HFF-Myc (cell line): ENCODE data around the gene ADAMTS17.

Experiments used
- DNase-seq: peaks from one replicate; pipeline ENCODE4 v3.0.0-alpha.2; 2011; ENCODE audit warnings: low read depth; ENCODE audit errors: extremely low read depth
- H3K4me3 ChIP-seq: replicated peaks from 2 replicates; pipeline ENCODE4 v1.5.1; 2011; ENCODE audit warnings: low read depth, mild to moderate bottlenecking, control low read depth, low read length
- TF ChIP-seq, protein P1 (sequence below): IDR thresholded peaks from 2 replicates; pipeline ENCODE4 v1.5.1; 2012; ENCODE audit warnings: mild to moderate bottlenecking, low read depth, low read length, control low read depth; ENCODE audit errors: missing control alignments

The ADAMTS17 gene

DNA sequence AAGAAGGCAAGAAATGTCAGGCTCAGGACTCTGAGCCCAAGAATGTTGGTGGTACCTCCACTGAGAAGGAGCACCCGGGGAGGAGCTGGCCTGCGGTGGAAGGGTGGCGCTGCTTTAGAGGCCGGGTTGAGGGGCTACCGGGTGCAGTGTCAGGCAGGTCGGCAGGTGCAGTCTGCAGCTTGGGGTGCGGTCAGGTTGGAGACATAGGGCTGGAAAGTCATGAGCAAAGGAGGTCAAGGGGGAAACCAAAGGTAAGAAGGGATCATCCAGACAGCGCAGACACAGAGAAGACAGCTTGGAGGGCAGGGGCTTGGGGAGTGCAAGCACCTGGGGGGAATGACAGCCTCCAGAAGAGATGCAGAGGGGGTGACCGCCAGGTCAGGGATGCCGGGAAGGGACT, 334.2 kb downstream of the ADAMTS17 start:
- TF ChIP-seq, protein P1, sequence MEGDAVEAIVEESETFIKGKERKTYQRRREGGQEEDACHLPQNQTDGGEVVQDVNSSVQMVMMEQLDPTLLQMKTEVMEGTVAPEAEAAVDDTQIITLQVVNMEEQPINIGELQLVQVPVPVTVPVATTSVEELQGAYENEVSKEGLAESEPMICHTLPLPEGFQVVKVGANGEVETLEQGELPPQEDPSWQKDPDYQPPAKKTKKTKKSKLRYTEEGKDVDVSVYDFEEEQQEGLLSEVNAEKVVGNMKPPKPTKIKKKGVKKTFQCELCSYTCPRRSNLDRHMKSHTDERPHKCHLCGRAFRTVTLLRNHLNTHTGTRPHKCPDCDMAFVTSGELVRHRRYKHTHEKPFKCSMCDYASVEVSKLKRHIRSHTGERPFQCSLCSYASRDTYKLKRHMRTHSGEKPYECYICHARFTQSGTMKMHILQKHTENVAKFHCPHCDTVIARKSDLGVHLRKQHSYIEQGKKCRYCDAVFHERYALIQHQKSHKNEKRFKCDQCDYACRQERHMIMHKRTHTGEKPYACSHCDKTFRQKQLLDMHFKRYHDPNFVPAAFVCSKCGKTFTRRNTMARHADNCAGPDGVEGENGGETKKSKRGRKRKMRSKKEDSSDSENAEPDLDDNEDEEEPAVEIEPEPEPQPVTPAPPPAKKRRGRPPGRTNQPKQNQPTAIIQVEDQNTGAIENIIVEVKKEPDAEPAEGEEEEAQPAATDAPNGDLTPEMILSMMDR, result no peak
- no peak overlapping the region for H3K4me3 ChIP-seq
- no peak for DNase-seq

DNA sequence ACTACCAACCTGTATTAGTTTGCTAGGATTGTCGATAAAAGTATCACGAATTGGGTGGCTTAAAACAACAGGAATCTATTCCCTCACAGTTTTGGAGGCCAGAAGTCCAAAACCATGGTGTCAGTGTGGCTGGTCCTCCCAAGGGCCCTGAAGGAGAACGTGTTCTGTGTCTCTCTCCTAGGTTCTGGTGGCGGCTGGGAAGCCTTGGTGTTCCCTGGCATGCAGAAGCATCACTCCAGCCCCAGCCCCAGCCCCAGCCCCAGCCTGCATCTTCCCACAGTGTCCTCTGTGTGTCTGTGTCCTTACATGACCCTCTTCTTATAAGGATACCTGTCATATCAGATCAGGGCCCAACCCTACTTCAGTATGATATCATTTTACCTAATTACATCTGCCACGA, 336.1 kb downstream of the ADAMTS17 start:
- TF ChIP-seq, protein P1, result no peak
- no peak for DNase-seq
- no peak overlapping the region for H3K4me3 ChIP-seq

DNA sequence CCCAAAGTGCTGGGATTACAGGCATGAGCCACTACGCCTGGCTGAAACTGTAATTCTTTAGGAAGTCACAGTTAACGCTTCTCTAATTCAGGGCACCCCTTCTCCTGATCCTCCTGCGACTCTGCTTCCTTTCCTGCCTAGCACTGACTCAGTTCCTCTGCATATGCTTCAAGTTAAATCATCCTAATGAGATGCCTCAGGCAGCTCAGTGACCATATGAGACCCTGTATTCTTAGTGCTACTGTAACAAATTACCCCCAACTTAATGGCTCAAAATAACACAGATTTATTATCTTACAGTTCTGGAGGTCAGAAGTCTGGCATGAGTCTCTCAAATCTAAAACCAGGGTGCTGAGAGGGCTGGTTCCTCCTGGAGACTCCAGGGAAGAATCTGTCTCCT, 336.8 kb downstream of the ADAMTS17 start:
- TF ChIP-seq, protein P1, result no peak
- DNase-seq, result no peak
- H3K4me3 ChIP-seq, result no peak overlapping the region

DNA sequence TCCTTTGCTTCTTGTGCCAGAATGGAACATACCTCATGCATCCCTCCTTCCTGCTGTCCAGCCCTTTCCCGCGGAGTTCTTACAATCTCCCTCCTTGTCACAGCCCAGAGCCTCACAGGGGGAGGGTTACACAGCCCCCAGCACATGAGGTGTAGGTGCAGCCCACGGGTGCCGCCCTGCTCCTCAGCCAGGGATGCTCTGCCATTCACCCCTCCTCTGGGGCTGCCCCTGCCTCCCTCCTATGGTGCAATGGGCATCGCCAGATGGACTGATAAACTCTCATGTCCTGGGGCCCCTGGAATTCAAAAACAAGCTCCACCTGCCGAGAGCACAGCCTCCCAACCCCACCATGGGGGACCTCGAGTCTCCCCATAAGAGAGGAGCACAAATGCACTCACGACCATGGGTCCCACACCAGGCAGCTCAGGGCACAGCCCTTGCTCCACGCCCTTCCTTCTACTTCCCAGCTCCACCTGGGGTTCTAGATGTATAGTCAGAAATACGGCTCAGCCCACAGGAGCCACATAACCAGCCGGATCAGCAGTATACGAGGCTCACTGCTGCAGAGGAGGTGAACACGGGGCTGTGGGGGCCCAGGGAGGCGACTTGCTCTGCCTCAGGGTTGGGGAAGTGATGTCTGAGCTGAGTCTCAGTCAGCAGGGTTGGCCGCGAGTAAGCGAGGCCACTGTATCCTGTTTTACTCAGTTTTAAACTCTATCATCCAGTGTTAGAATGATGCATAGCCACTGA, 338.8 kb downstream of the ADAMTS17 start:
- DNase-seq, result no peak
- TF ChIP-seq, protein P1, result no peak
- H3K4me3 ChIP-seq, result no peak overlapping the region

DNA sequence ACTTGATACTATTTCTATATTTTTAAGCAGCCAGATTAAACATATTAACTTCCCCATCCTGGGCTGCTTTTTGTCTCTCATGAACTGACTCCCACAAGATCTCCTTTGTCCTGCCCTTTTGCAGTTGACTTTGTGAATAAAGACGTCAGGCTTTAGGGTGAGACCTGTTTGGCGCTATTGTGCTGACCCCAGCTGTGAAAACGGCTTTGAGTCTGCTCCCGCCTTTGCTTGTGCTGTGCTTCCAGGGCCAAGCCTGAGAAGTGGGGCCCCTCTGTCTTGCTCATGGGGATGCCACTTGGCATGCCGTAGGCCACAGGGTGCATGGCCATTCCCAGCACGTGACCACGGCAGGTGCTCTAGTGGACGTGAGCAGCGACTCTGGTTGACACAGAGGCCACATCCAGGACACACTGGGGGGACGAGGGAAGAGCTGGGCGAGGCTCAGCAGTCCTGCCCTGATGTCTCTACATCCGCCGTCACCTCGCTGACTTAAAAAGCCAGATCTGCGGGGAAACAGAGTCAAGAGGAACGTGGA, 339.6 kb downstream of the ADAMTS17 start:
- no peak for DNase-seq
- TF ChIP-seq, protein P1, result no peak
- H3K4me3 ChIP-seq, result no peak overlapping the region

DNA sequence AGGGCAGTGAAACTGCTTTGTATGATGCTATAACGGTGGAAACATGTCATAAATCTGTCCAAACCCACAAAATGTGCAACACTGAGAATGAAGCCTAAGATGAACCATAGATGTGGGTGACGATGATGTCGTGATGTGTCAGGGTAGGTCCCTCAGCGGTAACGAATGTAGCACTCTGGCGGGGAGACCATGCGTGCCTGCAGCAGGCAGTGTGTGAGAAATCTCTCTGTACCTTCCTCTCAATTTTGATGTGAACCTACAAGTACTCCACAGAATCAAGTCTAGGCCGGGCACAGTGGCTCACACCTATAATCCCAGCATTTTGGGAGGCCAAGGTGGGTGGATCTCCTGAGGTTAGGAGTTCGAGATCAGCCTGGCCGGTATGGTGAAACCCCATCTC, 340.4 kb downstream of the ADAMTS17 start:
- TF ChIP-seq, protein P1, result no peak
- no peak for DNase-seq
- H3K4me3 ChIP-seq, result no peak overlapping the region
